ENCODE data around the gene PPP1R16B.

PPP1R16B gene

DNA sequence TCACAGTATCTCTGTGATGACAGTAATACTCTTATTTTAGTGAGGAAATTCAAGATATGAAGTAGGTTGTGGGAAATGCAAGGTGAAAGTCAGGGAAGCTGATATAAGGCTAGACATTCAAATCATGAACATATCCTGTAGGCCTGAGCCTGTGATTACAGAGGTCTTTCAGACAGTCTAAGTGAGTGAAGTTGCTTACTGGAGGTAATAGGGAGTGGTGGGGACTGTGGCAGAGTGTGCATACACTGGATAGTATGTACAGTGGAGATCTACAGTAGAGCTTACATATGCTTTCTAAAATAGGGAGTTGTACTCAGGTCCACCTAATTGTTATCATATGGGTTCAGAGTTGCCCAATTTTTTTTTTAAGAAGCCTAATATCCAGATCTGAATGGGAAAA is 159.8 kb downstream of the PPP1R16B start:
- DNase-seq (ENCODE audit: low read depth) = no peak

DNA sequence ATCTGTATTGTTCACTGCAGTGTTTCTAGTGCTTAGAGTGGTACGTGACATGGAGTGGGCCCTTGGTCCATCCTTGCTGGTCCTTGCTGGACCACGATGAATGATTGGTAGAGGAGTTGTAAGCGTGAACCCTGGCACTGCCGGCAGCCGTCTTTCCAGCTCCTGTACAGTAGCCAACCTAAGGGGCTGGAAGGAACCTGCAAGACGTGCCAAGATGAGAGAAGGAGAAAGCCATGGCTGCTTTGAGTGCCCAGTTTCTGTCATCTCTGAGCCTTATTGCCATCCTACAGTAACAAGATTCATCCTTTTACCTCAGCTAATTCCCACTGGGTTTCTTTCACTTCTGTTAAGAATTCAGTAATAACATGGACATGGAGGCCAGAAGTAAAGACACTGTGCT is 162.6 kb downstream of the PPP1R16B start:
- no peak for DNase-seq (ENCODE audit: low read depth)

DNA sequence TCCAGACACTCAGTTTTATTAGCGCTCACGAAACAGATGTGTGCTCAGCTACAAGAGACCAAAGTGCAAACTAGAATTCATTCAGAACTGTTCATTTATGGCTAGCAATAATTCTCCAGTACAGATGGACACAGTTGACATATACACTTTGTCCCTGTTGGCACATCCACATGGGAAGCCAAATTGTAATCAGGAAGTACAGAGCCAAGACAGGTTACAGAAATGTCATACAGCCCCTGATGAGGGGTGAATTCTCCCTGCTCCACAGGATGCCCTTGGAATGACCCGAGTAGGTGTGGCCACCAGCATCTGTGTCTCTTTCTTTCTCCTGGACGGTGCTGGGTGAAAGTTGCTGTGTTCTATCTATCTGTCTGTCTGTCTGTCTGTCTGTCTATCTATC is 164.2 kb downstream of the PPP1R16B start:
- no peak for DNase-seq (ENCODE audit: low read depth)

DNA sequence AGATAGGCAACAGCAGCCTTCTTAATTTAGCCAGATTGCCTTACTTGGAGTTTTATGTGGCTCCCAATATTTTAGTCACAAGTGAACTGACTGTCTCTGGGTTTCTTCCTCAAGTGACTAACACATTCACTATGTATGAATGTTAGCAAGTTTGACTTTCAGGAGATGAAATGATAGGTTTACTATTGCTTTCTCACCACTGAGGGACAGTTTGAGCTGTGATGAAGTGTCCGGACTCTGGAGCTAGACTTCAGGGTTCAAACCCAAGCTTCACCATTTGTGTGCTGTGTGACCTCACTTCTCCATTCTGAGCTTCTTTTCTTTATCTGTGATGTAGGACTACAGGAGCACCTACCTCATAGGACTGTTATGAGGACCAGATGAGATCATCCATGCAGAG is 164.8 kb downstream of the PPP1R16B start:
- DNase-seq (ENCODE audit: low read depth) = no peak

Data from stimulated activated CD8-positive, alpha-beta memory T cell treated with anti-CD3 and anti-CD28 coated beads, Interleukin-12 subunit alpha, Interleukin-12 subunit beta, amount 100 ng/mL, for 1 hour (primary cell).